ENCODE results near the gene TMTC2.
"Not testable (repeated sequence)": the region's sequence is repeated elsewhere in the genome, so short reads cannot be mapped to it uniquely, and the experiment has no call there.

The TMTC2 gene

GRCh38 chr12:82756303-82756702 is 69.6 kb downstream of the TMTC2 start:
- ChIA-PET POLR2A (ENCODE audit: low non-redundant PET) (no interaction called here), CTCF (no interaction called here)
- no peak for DNase-seq (ENCODE audit: low spot score)
- H3K27ac ChIP-seq: no peak overlapping the region
- TF ChIP-seq, protein P1, sequence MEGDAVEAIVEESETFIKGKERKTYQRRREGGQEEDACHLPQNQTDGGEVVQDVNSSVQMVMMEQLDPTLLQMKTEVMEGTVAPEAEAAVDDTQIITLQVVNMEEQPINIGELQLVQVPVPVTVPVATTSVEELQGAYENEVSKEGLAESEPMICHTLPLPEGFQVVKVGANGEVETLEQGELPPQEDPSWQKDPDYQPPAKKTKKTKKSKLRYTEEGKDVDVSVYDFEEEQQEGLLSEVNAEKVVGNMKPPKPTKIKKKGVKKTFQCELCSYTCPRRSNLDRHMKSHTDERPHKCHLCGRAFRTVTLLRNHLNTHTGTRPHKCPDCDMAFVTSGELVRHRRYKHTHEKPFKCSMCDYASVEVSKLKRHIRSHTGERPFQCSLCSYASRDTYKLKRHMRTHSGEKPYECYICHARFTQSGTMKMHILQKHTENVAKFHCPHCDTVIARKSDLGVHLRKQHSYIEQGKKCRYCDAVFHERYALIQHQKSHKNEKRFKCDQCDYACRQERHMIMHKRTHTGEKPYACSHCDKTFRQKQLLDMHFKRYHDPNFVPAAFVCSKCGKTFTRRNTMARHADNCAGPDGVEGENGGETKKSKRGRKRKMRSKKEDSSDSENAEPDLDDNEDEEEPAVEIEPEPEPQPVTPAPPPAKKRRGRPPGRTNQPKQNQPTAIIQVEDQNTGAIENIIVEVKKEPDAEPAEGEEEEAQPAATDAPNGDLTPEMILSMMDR (conservative IDR thresholded peaks at IDR 0.05; ENCODE audit: low read depth): no peak

GRCh38 chr12:82757059-82757458 is 70.4 kb downstream of the TMTC2 start:
- POLR2A ChIA-PET (ENCODE audit: low non-redundant PET): no interaction called here
- H3K27ac ChIP-seq: no peak overlapping the region
- TF ChIP-seq, protein P1 (conservative IDR thresholded peaks at IDR 0.05; ENCODE audit: low read depth): no peak
- no peak for DNase-seq (ENCODE audit: low spot score)
- CTCF ChIA-PET: no interaction called here

DNA sequence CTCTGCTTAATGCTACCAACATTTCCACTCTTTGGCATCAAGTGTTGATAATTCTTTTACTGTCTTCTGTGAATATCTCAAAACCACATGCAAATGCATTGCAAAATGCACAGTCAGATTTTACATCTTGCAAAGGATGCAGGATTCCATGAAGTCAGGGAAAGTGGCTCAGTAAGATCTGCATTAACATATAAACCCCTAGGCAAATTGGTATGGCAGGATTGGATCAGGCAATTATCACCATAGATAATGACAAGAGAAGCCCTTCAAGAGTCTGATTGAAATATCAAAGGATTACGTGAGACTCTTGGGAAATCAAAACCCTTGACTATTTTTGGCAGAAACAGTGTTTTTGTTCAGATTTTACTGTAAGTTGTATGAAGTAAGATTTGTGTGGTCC is 71.0 kb downstream of the TMTC2 start:
- ChIA-PET POLR2A (ENCODE audit: low non-redundant PET) (no interaction called here), CTCF (no interaction called here)
- DNase-seq (ENCODE audit: low spot score): no peak
- TF ChIP-seq, protein P1 (conservative IDR thresholded peaks at IDR 0.05; ENCODE audit: low read depth): no peak
- H3K27ac ChIP-seq: no peak overlapping the region

DNA sequence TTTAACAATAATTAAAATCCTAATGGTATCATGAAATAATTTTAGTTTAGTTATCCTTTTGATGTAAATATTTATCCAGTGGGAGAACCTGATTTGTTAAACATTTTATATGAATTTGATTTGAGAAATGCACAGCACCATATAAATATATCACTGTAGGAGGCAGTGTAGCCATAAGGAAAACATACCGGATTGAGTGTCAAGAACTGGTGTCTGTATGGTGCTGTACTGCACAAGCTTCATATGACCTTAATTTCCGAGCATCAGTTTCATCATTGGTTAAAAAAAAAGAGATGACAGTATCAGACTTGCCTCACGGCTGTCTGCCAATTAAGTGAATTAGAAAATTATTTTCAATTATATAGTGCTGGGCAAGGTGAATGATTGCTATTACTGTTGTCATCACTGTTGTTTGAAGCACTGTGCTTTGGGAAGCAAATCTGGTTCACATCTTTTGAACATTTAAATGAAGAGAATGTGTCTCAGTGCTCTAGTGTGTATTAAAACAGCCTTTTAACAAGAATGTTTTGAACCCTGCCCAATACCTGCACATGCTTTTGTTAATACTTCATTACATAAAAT is 72.1 kb downstream of the TMTC2 start:
- ChIA-PET POLR2A (ENCODE audit: low non-redundant PET) (no interaction called here), CTCF (no interaction called here)
- no peak overlapping the region for H3K27ac ChIP-seq
- TF ChIP-seq, protein P1 (conservative IDR thresholded peaks at IDR 0.05; ENCODE audit: low read depth): no peak
- no peak for DNase-seq (ENCODE audit: low spot score)

DNA sequence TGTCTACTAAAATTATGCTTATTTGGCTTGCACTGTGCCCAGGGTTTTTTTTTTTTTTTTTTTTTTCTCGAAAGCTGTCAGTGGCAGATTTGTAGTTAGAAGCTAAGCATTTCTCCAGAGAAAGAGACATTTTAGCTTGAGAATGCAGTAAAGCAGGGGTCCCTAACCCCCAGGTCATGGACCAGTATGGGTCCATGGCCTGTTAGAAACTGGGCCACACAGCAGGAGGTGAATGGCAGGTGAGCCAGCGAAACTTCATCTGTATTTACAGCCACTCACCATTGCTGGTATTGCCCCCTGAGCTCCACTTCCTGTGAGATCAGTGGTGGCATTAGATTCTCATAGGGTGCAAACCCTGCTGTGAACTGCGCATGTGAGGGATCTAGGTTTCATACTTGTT is 73.7 kb downstream of the TMTC2 start:
- TF ChIP-seq, protein P1 (conservative IDR thresholded peaks at IDR 0.05; ENCODE audit: low read depth): no peak
- H3K27ac ChIP-seq: no peak overlapping the region
- no peak for DNase-seq (ENCODE audit: low spot score)
- ChIA-PET CTCF (interaction anchor here (0.6 kb wide), 1 partner anchor 646 kb away, joined by 3 read pairs; no protein-coding TSS in a partner anchor), POLR2A (ENCODE audit: low non-redundant PET) (no interaction called here)

DNA sequence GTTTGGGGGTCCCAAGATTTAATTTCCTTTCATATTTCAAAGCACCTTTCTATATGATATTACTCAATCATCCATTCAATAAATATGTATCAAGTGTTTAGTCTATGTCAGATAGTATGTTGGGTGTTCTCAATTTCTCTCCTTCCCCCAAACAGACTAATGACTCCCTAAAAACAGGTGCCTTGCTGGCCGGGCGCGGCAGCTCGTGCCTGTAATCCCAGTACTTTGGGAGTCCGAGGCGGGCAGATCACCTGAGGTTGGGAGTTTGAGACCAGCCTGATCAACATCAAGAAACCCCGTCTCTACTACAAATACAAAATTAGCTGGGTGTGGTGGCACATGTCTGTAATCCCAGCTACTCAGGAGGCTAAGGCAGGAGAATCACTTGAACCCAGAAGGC is 78.5 kb downstream of the TMTC2 start:
- H3K27ac ChIP-seq; POLR2A ChIA-PET (ENCODE audit: low non-redundant PET); DNase-seq (ENCODE audit: low spot score); CTCF ChIA-PET: not testable (repeated sequence)

DNA sequence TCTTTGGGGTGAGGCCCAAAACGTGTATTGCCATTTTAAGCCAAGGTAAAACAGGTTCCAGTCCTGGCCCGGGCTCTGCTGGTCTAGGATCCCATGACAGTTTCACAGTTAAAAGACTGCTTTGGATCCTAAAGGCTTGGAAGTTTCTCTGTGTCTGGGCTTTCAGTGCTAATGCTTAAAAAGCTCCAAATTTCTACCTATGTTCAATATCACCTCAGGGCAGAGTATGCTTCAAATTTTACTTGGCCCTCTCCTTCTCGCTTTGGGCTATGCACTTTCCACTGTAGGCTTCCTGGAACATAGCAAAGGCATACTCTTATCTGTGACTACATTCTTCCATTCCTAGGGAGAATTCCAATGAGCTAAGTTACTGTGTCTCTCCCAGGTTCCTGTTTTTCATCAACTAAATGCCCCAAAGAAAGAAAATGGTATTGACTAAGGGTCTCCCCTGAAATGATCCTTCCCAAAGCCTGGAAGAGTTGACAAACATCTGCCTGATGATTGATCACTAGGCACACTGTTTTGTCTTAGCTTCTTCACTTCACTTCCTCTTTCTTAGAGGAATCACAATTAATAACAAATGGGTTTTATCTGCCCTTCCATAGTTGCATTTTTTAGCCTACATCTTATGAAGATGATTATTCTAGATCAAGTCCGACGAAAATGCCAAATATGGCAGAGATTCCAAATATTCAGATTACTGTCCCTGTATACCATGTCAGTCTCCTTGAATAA is 79.4 kb downstream of the TMTC2 start:
- TF ChIP-seq, protein P1 (conservative IDR thresholded peaks at IDR 0.05; ENCODE audit: low read depth): no peak
- DNase-seq (ENCODE audit: low spot score): no peak
- CTCF ChIA-PET: no interaction called here
- POLR2A ChIA-PET (ENCODE audit: low non-redundant PET): no interaction called here
- H3K27ac ChIP-seq: no peak overlapping the region

Data from RWPE1 (cell line).